Ovary (tissue), 9 donors: ENCODE results near the gene CLBA1. TPM values are rescaled to one million over a fixed set of nuclear protein-coding genes. Genes with fewer than 3 reads are reported as not detected.

ENCODE experiments used
- DNase-seq, 5 donors: peaks; one replicate each; pipeline ENCODE4 v3.0.0-alpha.2; 2019 to 2020
- H3K27ac ChIP-seq, 2 donors: fragments of 200-600 bp; one replicate each; pipeline versions ENCODE4 v1.5.1 to v1.8.0; 2019 to 2022
- H3K27me3 ChIP-seq: fragments of 200-600 bp; one replicate; pipeline ENCODE4 v1.8.0; 2022
- H3K36me3 ChIP-seq: fragments of 200-600 bp; sonication (generic); one replicate; pipeline ENCODE4 v1.5.1; 2019
- H3K4me1 ChIP-seq: one replicate; pipeline ENCODE4 v1.8.1; 2013; ENCODE audit warnings: mild to moderate bottlenecking, moderate library complexity; ENCODE audit not compliant: insufficient read depth
- H3K4me3 ChIP-seq: fragments of 200-600 bp; sonication (generic); one replicate; pipeline ENCODE4 v1.5.1; 2017
- H3K9me3 ChIP-seq, 2 donors: fragments of 200-600 bp in 1 of 2; sonication (generic) in 1 of 2; one replicate each; pipeline versions ENCODE4 v1.5.1 to v1.8.1; 2013 to 2019; ENCODE audit warnings: mild to moderate bottlenecking in 1 of 2, moderate library complexity in 1 of 2
- CTCF ChIP-seq, 3 donors: fragments of 450-650 bp in 2 of 3; fragments of 200-600 bp in 1 of 3; IDR thresholded peaks; one replicate each; pipeline versions ENCODE4 v1.5.1 to v1.8.0; 2016 to 2022; ENCODE audit warnings: antibody characterized with exemption in 3 of 3, mild to moderate bottlenecking in 1 of 3
- EP300 ChIP-seq: sonication (generic); formaldehyde crosslinking; IDR thresholded peaks from one replicate; pipeline ENCODE4 v1.6.1; 2017; ENCODE audit warnings: antibody characterized with exemption
- POLR2A ChIP-seq: fragments of 450-650 bp; IDR thresholded peaks from one replicate; pipeline ENCODE4 v1.6.1; 2017; ENCODE audit warnings: antibody characterized with exemption, mild to moderate bottlenecking, moderate library complexity
- WGBS, 3 donors: extraction: QIAGEN DNeasy Blood & Tissue Kit in 1 of 3; methylation state at CpG; one replicate each; pipeline versions ENCODE4 v1.1.5 to v1.1.7; 2013 to 2017; 5-methylcytosine and 5-hydroxymethylcytosine counted together
- intact Hi-C, 4 donors: fragments of 100-400 bp; cut with DNase I; formaldehyde crosslinking; loops; one replicate each; pipeline versions ENCODE4 v1.11.0 to v1.15.1; 2022 to 2023
- polyA plus RNA-seq, 2 donors: library from polyadenylated mRNA; stranded (reverse); fragments of 200-250 nt in 1 of 2; fragments of 350-450 nt in 1 of 2; fragmentation: Illumina TruSeq in 1 of 2; extraction: RNeasy Lipid Tissue Mini Kit (QIAGEN cat#74804) in 1 of 2; gene quantifications; one replicate each; pipeline ENCODE4 v1.2.3, GENCODE V29; 2013 to 2014
- total RNA-seq, 7 donors: library from RNA; depleted of rRNA in 2 of 7; stranded (reverse); fragments of >200 nt in 2 of 7; fragmentation: NEBNext Ultra II Directional in 3 of 7; extraction: Animal tissue kit (Norgen Biotek cat#: 25700) in 3 of 7; gene quantifications; one replicate each; pipeline versions ENCODE4 v1.1.0 to v1.2.4, GENCODE V29; 2016 to 2023
- donor health status: DM: no; HTN: no; CAD: no; lungs with moderate emphysema.
- donor health status: DM: no; HTN: no; CAD: no.
- donor health status: Bipolar disorder and iron deficiency.
- donor health status: DM: yes; HTN: yes; CAD: no.
- donor health status: DM: no; HTN: no; CAD: no.
- donor health status: DM: yes; HTN: yes; CAD: no.

CLBA1 gene
- total and polyA plus RNA-seq, 9 donors: 3.5 to 15.7 (median 6.7) TPM

- H3K36me3 ChIP-seq: no peaks in the 10 kb centered on the region
- H3K9me3 ChIP-seq: no peaks in the 10 kb centered on the region
- 76 to 81% (median 77%) methylated on average over 23 of the region's 23 CpGs for WGBS, 3 donors
- no peaks in the 10 kb centered on the region for H3K27me3 ChIP-seq
- H3K4me3 ChIP-seq: no peak overlapping the region
- no peak for DNase-seq
- no peak for TF ChIP-seq POLR2A
- no peak for TF ChIP-seq EP300
- no peak for TF ChIP-seq CTCF (IDR thresholded peaks at IDR 0.05)
- no peaks in the 10 kb centered on the region for H3K4me1 ChIP-seq
- intact Hi-C loops: no loop called here
- no peak overlapping the region for H3K27ac ChIP-seq
Measured at GRCh38 chr14:105012171-105012985, 26.8 kb downstream of the CLBA1 start.

- WGBS, 3 donors: 54 to 56% (median 55%) methylated on average over 8 of the region's 8 CpGs
- Histone ChIP-seq H3K27me3 (no peaks in the 10 kb centered on the region), H3K4me3 (no peak overlapping the region), H3K36me3 (no peaks in the 10 kb centered on the region), H3K4me1 (no peaks in the 10 kb centered on the region), H3K9me3 (no peaks in the 10 kb centered on the region), H3K27ac (no peak overlapping the region)
- intact Hi-C loops: no loop called here
- DNase-seq: no peak
- no peak for TF ChIP-seq CTCF (IDR thresholded peaks at IDR 0.05)
- TF ChIP-seq POLR2A: no peak
- TF ChIP-seq EP300: no peak
Measured at GRCh38 chr14:105013150-105013785, 27.7 kb downstream of the CLBA1 start.

- Histone ChIP-seq H3K36me3 (no peaks in the 10 kb centered on the region), H3K4me1 (peaks cover under 1% of the 10 kb centered on the region), H3K27ac (no peak overlapping the region), H3K27me3 (no peaks in the 10 kb centered on the region), H3K9me3 (no peaks in the 10 kb centered on the region), H3K4me3 (no peak overlapping the region)
- TF ChIP-seq POLR2A (no peak), EP300 (no peak), CTCF (IDR thresholded peaks at IDR 0.05) (no peak)
- intact Hi-C loops: no loop called here
- WGBS, 3 donors: 81 to 84% (median 82%) methylated on average over 9 of the region's 9 CpGs
- no peak for DNase-seq
Measured at GRCh38 chr14:105014032-105014431, 28.4 kb downstream of the CLBA1 start.

GRCh38 chr14:105014631-105015030, 29.0 kb downstream of the CLBA1 start:
- intact Hi-C loops: loop anchor here in 1 of 4 donors (5.0 kb wide), 1 partner anchor 32 kb away; no protein-coding TSS in a partner anchor
- no peak overlapping the region for H3K4me3 ChIP-seq

More at GRCh38 chr14:105014631-105015030, 29.0 kb downstream of the CLBA1 start:
- Histone ChIP-seq H3K4me1 (peaks cover 6% of the 10 kb centered on the region), H3K27ac (no peak overlapping the region), H3K36me3 (no peaks in the 10 kb centered on the region), H3K27me3 (no peaks in the 10 kb centered on the region), H3K9me3 (no peaks in the 10 kb centered on the region)
- DNase-seq: no peak
- WGBS, 3 donors: 67 to 75% (median 68%) methylated on average over 4 of the region's 4 CpGs
- TF ChIP-seq CTCF (IDR thresholded peaks at IDR 0.05) (no peak), POLR2A (no peak), EP300 (no peak)
